Fibroblast of mammary gland (primary cell): ENCODE results near the gene TLK1.

Source experiments
- DNase-seq: peaks from one replicate; pipeline ENCODE4 v3.0.0-alpha.2; 2010; ENCODE audit warnings: low read depth
- H3K4me3 ChIP-seq: 2 replicates; pipeline ENCODE4 v1.5.1; 2011; ENCODE audit warnings: low read depth, mild to moderate bottlenecking, low read length, moderate library complexity; ENCODE audit not compliant: control insufficient read depth
- TF ChIP-seq, protein P1 (sequence below): conservative IDR thresholded peaks from 2 replicates; pipeline ENCODE4 v1.5.1; 2011; ENCODE audit warnings: low read depth, low read length, inconsistent platforms; ENCODE audit not compliant: control insufficient read depth, insufficient read depth

TLK1 gene

DNA sequence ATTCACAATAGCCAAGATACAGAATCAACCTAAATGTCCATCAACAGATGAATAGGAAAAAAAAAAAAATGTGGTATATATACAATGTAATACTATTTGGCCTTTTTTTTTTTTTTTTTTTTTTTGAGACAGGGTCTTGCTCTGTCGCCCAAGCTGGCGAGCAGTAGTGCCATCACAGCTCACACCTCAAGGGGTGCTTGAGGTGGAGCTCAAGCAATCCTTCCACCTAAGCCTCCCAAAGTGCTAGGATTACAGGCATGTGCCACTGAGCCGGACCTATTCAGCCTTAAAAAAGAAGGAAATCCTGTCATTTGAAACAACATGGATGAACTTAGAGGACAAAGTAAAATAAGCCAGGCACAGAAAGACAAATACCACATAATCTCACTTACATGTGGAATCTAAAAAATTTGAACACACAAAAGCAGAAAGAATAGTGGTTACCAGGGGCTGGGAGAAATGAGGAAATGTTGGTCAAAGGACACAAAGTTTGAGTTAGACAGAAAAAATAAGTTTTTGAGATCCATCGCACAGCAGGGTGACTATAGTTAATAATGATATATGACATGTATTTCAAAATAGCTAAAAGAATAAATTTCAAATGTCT is 26.0 kb downstream of the TLK1 start:
- no peak overlapping the region for H3K4me3 ChIP-seq
- TF ChIP-seq, protein P1, sequence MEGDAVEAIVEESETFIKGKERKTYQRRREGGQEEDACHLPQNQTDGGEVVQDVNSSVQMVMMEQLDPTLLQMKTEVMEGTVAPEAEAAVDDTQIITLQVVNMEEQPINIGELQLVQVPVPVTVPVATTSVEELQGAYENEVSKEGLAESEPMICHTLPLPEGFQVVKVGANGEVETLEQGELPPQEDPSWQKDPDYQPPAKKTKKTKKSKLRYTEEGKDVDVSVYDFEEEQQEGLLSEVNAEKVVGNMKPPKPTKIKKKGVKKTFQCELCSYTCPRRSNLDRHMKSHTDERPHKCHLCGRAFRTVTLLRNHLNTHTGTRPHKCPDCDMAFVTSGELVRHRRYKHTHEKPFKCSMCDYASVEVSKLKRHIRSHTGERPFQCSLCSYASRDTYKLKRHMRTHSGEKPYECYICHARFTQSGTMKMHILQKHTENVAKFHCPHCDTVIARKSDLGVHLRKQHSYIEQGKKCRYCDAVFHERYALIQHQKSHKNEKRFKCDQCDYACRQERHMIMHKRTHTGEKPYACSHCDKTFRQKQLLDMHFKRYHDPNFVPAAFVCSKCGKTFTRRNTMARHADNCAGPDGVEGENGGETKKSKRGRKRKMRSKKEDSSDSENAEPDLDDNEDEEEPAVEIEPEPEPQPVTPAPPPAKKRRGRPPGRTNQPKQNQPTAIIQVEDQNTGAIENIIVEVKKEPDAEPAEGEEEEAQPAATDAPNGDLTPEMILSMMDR = no peak
- no peak for DNase-seq

DNA sequence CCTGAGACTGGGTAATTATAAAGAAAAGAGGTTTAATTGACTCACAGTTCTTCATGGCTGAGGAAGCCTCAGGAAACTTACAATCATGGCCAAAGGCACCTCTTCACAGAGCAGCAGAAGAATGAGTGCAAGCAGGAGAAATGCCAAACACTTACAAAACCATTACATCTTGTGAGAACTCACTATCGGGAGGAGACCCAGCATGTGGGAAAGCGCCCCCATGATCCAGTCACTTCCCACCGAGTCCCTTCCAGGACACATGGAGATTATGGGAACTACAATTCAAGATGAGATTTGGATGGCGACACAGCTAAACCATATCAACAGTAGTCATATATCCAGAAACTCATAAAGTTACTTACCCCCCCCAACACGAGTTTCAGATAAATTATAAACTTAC is 28.6 kb downstream of the TLK1 start:
- no peak for DNase-seq
- TF ChIP-seq, protein P1 = no peak

DNA sequence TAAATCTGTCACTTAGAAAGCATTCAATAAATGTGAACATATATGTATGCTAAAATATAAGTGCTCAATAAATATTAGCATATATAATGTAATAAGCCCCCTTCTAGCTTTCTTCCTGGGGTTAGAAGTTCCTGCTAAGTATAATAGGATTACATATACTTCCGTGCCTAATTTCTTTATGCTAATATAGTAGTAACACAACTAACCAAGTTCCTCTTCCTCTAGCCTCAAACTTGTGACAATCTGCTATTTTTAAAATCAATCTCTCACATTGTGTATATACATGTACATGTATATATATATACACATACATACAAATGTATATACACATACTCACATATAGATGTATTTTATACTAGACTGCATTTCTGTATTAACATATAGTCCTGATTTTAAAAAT is 32.2 kb downstream of the TLK1 start:
- TF ChIP-seq, protein P1 = no peak
- no peak overlapping the region for H3K4me3 ChIP-seq
- no peak for DNase-seq

More for the DNA sequence above, 28.6 kb downstream of the TLK1 start:
- no peak overlapping the region for H3K4me3 ChIP-seq

DNA sequence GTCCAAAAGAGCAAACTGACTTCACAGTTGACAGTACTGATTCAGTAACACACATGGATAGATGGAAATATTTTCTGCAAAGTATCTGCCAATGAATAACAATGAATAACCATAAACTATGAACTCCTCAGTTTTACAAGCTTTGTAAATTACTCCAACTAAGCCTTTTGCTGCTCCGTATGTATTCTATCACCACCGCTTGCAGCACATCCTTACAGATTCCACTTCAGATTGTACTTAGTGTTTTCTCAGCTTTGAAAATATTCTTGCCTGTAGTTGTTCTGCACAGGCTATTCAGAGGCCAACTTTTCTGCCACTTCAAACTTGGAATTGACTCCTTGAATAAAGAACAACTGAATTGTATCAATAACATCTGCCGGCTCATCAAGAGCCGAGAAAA is 36.2 kb downstream of the TLK1 start:
- no peak for DNase-seq
- no peak overlapping the region for H3K4me3 ChIP-seq
- TF ChIP-seq, protein P1 = no peak

DNA sequence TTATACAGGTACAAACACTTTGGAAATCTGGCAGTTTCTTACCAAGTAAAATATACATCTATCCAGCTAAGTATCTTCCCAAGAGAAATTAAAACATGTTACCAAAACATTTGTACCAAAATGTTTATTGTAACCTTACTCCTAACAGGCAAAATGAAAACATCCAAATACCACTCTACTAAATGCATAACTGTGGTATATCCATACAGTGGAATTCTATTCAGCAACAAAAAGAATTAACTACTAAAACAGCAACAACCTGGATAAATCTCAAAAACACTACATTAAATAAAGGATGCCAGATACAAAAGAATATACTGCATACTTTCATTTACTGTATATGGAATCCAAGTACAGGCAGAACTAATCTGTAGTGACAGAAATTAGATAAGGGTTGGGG is 51.1 kb downstream of the TLK1 start:
- no peak overlapping the region for H3K4me3 ChIP-seq
- TF ChIP-seq, protein P1 = no peak
- DNase-seq = no peak

DNA sequence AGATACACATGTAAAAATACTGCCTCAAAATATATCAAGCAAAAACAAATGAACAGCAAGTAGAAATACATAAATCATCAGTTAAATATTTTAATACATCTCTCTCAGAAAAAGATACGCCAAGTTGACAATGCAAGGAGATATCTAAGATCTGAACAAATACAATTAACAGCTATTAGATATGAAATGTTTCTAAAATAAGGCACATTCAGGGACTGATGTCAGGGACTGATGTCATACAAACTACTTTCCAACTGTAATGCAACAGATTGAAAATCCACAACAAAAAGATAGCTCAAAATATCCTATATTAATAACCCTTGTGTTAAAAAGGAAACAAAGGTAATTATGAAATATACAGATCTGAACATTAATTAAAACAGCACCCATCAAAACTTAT is 51.7 kb downstream of the TLK1 start:
- TF ChIP-seq, protein P1 = no peak
- no peak overlapping the region for H3K4me3 ChIP-seq
- no peak for DNase-seq

DNA sequence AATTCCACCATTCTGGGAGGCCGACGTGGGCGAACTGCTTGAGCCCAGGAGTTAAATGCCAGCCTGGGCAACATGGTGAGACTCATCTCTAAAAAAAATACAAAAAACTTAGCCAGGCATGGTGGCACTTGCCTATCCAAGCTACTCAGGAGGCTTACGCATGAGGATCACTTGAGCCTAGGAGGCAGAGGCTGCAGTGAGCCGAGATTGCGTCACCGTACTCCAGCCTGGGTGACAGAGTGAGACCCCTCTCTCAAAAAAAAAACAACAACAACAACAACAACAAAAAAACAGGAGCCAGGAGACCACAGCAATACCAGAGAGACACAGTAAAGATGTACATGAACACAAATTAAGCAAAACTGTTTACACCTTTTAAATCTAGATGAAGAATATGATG is 52.9 kb downstream of the TLK1 start:
- TF ChIP-seq, protein P1 = no peak
- no peak for DNase-seq
- H3K4me3 ChIP-seq = no peak overlapping the region
